ENCODE results near the gene MAP2K5.

Gene MAP2K5

DNA sequence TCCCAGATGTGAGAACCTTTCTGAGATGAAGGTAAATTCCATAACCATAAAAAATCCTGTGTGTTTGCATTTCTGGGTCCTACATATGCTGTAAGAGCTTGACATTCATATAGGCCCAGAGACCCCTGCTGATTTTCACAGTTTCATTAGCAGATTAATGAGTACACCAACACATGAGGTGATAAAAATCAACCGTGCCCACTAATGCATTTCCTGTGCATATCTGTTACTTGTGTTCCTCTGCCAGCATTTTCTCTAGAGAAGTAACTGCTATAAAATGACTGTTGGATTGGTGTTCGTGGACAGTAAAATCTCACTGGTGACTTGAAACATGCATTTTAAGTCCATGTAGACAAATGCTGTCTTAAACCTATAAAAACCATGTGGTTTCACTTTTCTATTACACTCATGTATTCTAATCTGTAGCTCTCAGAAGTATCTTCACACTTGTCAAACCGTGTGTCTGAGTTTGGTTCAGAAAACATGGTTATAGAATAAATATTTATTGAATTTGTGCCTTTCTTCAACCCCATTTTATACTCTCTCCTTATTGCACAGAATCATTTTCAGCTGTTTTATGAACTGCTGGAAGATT lies 14.6 kb downstream of the MAP2K5 start:
- no peak for DNase-seq (ENCODE audit: low read depth, low spot score)
- in situ Hi-C loops (cut with HindIII; ENCODE audit: low sequenced_read_pairs), result no loop called here
- no peak for TF ChIP-seq CTCF (IDR thresholded peaks at IDR 0.05; ENCODE audit: low read depth, low read length)
- no peak overlapping the region for H3K4me3 ChIP-seq (ENCODE audit: low read depth, low read length)

- no peak for DNase-seq (ENCODE audit: low read depth, low spot score)
- in situ Hi-C loops (cut with HindIII; ENCODE audit: low sequenced_read_pairs), result no loop called here
- no peak overlapping the region for H3K4me3 ChIP-seq (ENCODE audit: low read depth, low read length)
- TF ChIP-seq CTCF (IDR thresholded peaks at IDR 0.05; ENCODE audit: low read depth, low read length), result no peak
Observed at GRCh38 chr15:67558502-67558901, 16.0 kb downstream of the MAP2K5 start.

- in situ Hi-C loops (cut with HindIII; ENCODE audit: low sequenced_read_pairs), result no loop called here
- H3K4me3 ChIP-seq (ENCODE audit: low read depth, low read length), result no peak overlapping the region
- no peak for TF ChIP-seq CTCF (IDR thresholded peaks at IDR 0.05; ENCODE audit: low read depth, low read length)
- no peak for DNase-seq (ENCODE audit: low read depth, low spot score)
Observed at GRCh38 chr15:67559158-67559557, 16.7 kb downstream of the MAP2K5 start.

GRCh38 chr15:67559576-67559975 lies 17.1 kb downstream of the MAP2K5 start:
- TF ChIP-seq CTCF (IDR thresholded peaks at IDR 0.05; ENCODE audit: low read depth, low read length), result no peak
- in situ Hi-C loops (cut with HindIII; ENCODE audit: low sequenced_read_pairs), result no loop called here
- H3K4me3 ChIP-seq (ENCODE audit: low read depth, low read length), result no peak overlapping the region
- DNase-seq (ENCODE audit: low read depth, low spot score), result no peak

GRCh38 chr15:67560320-67560719 lies 17.8 kb downstream of the MAP2K5 start:
- no peak overlapping the region for H3K4me3 ChIP-seq (ENCODE audit: low read depth, low read length)
- in situ Hi-C loops (cut with HindIII; ENCODE audit: low sequenced_read_pairs), result no loop called here
- DNase-seq (ENCODE audit: low read depth, low spot score), result no peak
- no peak for TF ChIP-seq CTCF (IDR thresholded peaks at IDR 0.05; ENCODE audit: low read depth, low read length)

GRCh38 chr15:67563092-67563491 lies 20.6 kb downstream of the MAP2K5 start:
- no peak for TF ChIP-seq CTCF (IDR thresholded peaks at IDR 0.05; ENCODE audit: low read depth, low read length)
- in situ Hi-C loops (cut with HindIII; ENCODE audit: low sequenced_read_pairs), result no loop called here
- DNase-seq (ENCODE audit: low read depth, low spot score), result no peak
- H3K4me3 ChIP-seq (ENCODE audit: low read depth, low read length), result no peak overlapping the region
